Endothelial cell of umbilical vein (primary cell): Measurements from ENCODE around the gene EFCAB10. TPM values are rescaled to one million over a fixed set of nuclear protein-coding genes. Genes with fewer than 3 reads are reported as not detected.

ENCODE experiments used
- BruUV-seq: library from RNA; stranded (reverse); fragments of 400-500 nt; replicated peaks from 2 replicates; lab custom pipeline; 2021; lab: Mats Ljungman, UMichigan
- CTCF ChIA-PET: fragments of 300-600, 350-600 bp; sonication (Branson Sonifier 250); formaldehyde crosslinking; loops from one replicate; lab custom pipeline; 2021; ENCODE audit warnings: antibody characterized with exemption, inconsistent platforms; lab: Charles Lee
- POLR2A ChIA-PET: fragments of 300-600, 350-600 bp; sonication (Branson Sonifier 250); formaldehyde crosslinking; loops from one replicate; lab custom pipeline; 2021; ENCODE audit warnings: antibody characterized with exemption, inconsistent platforms; lab: Charles Lee
- DNase-seq: peaks from one replicate; pipeline ENCODE4 v3.0.0-alpha.2; 2011; ENCODE audit warnings: low read depth, low spot score
- FAIRE-seq: peaks from 2 replicates; lab custom pipeline; 2011; peaks lifted over from hg19 to GRCh38; lab: Jason Lieb, UNC
- H2AFZ ChIP-seq: 2 replicates; pipeline ENCODE4 v1.6.0; 2012; ENCODE audit warnings: low read depth, low read length, control low read depth, inconsistent platforms
- H3K27ac ChIP-seq: 2 replicates; pipeline ENCODE4 v1.5.1; 2011; ENCODE audit warnings: low read depth, mild to moderate bottlenecking, control low read depth, low read length, moderate library complexity; ENCODE audit not compliant: insufficient read depth
- H3K27me3 ChIP-seq, 2 experiments: 2 replicates each; pipeline versions ENCODE4 v1.6.0 to v1.6.1; 2011; ENCODE audit warnings: low read length in 2 of 2, mixed read lengths in 1 of 2; ENCODE audit not compliant: control insufficient read depth in 2 of 2, insufficient read depth in 2 of 2
- H3K36me3 ChIP-seq, 2 experiments: 2 replicates in 1 of 2; 3 replicates in 1 of 2; pipeline ENCODE4 v1.5.1; 2011; ENCODE audit warnings: low read length in 2 of 2, mild to moderate bottlenecking in 1 of 2, moderate library complexity in 1 of 2; ENCODE audit not compliant: control insufficient read depth in 2 of 2, insufficient read depth in 2 of 2; ENCODE audit errors: extremely low read depth in 1 of 2
- H3K4me1 ChIP-seq: 3 replicates; pipeline ENCODE4 v1.5.1; 2011; ENCODE audit warnings: mild to moderate bottlenecking, low read length; ENCODE audit not compliant: control insufficient read depth, insufficient read depth; ENCODE audit errors: extremely low read depth
- H3K4me2 ChIP-seq: 2 replicates; pipeline ENCODE4 v1.6.1; 2011; ENCODE audit warnings: low read length, control low read depth, mixed read lengths; ENCODE audit not compliant: insufficient read depth
- H3K4me3 ChIP-seq, 3 experiments: fragments of 200-600 bp in 1 of 3; sonication (generic), shearing (Covaris generic) in 1 of 3; replicated peaks in 1 of 3; 2 replicates each; pipeline ENCODE4 v1.5.1; 2011 to 2016; ENCODE audit warnings: control low read depth in 3 of 3, low read length in 3 of 3, mild to moderate bottlenecking in 2 of 3, inconsistent platforms in 1 of 3, low read depth in 1 of 3, moderate library complexity in 1 of 3; ENCODE audit not compliant: insufficient read depth in 1 of 3
- H3K79me2 ChIP-seq: 2 replicates; pipeline ENCODE4 v1.6.0; 2012; ENCODE audit warnings: low read length, inconsistent platforms; ENCODE audit not compliant: control insufficient read depth, insufficient read depth
- H3K9ac ChIP-seq: replicated peaks from 2 replicates; pipeline ENCODE3; 2011; ENCODE audit warnings: low read length, control low read depth; ENCODE audit not compliant: insufficient read depth; ENCODE audit errors: extremely low read depth
- H3K9me1 ChIP-seq: replicated peaks from 3 replicates; pipeline ENCODE4 v1.6.0; 2011; ENCODE audit warnings: mild to moderate bottlenecking, low read length; ENCODE audit not compliant: control insufficient read depth, insufficient read depth; ENCODE audit errors: extremely low read depth
- H3K9me3 ChIP-seq: replicated peaks from 2 replicates; pipeline ENCODE4 v1.5.1; 2012; ENCODE audit warnings: low read length, inconsistent platforms; ENCODE audit not compliant: control insufficient read depth, insufficient read depth
- H4K20me1 ChIP-seq: replicated peaks from 2 replicates; pipeline ENCODE3; 2011; ENCODE audit warnings: mild to moderate bottlenecking, low read length; ENCODE audit not compliant: control insufficient read depth, insufficient read depth; ENCODE audit errors: extremely low read depth
- CTCF ChIP-seq, 2 donors: IDR thresholded peaks; 1 replicate in 1 of 2; 2 replicates in 1 of 2; pipeline ENCODE4 v1.5.1; 2011; ENCODE audit warnings: low read length in 2 of 2, mild to moderate bottlenecking in 2 of 2, moderate library complexity in 2 of 2, control low read depth in 1 of 2, inconsistent platforms in 1 of 2, low read depth in 1 of 2; ENCODE audit not compliant: insufficient read depth in 1 of 2; ENCODE audit errors: extremely low read depth in 1 of 2
- EZH2 ChIP-seq: IDR thresholded peaks from 2 replicates; pipeline ENCODE4 v1.6.1; 2012; ENCODE audit warnings: borderline replicate concordance, low read depth, mild to moderate bottlenecking, moderate library complexity, low read length, inconsistent platforms; ENCODE audit not compliant: severe bottlenecking
- FOS ChIP-seq: IDR thresholded peaks from 2 replicates; pipeline ENCODE4 v1.6.1; 2011; ENCODE audit warnings: mild to moderate bottlenecking, low read length, moderate library complexity, borderline replicate concordance; ENCODE audit not compliant: insufficient read depth
- GATA2 ChIP-seq: IDR thresholded peaks from 2 replicates; pipeline ENCODE4 v1.7.0; 2011; ENCODE audit warnings: low read depth, mild to moderate bottlenecking, moderate library complexity, mixed read lengths, low read length; ENCODE audit not compliant: insufficient read length, insufficient read depth
- JUN ChIP-seq: IDR thresholded peaks from 2 replicates; pipeline ENCODE4 v1.6.1; 2011; ENCODE audit warnings: borderline replicate concordance, low read depth; ENCODE audit not compliant: insufficient read length, insufficient read depth
- MAX ChIP-seq: IDR thresholded peaks from 2 replicates; pipeline ENCODE4 v1.6.1; 2011; ENCODE audit not compliant: insufficient read depth, insufficient read length
- MYC ChIP-seq: IDR thresholded peaks from one replicate; pipeline ENCODE4 v1.6.1; 2011; ENCODE audit warnings: mild to moderate bottlenecking, low read depth, low read length
- POLR2A ChIP-seq: IDR thresholded peaks from 2 replicates; pipeline ENCODE4 v1.6.1; 2012; ENCODE audit warnings: low read depth, mild to moderate bottlenecking, control low read depth, low read length
- POLR2AphosphoS5 ChIP-seq: IDR thresholded peaks from 2 replicates; pipeline ENCODE4 v1.6.1; 2012; ENCODE audit warnings: low read depth, mild to moderate bottlenecking, control low read depth, low read length, moderate library complexity; ENCODE audit not compliant: insufficient read depth
- dilution Hi-C: fragments of 300-500 bp; cut with MboI; formaldehyde crosslinking; loops from one replicate; pipeline ENCODE4 v1.15.0; 2019; ENCODE audit warnings: low sequenced_read_pairs; ENCODE audit not compliant: extremely low pct_ligation_motif_present
- intact Hi-C: fragments of 100-400 bp; cut with micrococcal nuclease; formaldehyde crosslinking; loops from one replicate; pipeline ENCODE4 v1.10.0; 2022
- polyA plus RNA-seq, 4 experiments: library from polyadenylated mRNA; depleted of rRNA in 3 of 4; stranded (reverse) in 3 of 4; unstranded in 1 of 4; fragments of >200 nt; gene quantifications; 2 replicates each; pipeline versions ENCODE4 v1.2.1 to v1.2.3, GENCODE V29; 2011 to 2012; ENCODE audit warnings: missing spikeins in 1 of 4
- total RNA-seq: library from RNA; stranded (reverse); gene quantifications from 2 replicates; pipeline ENCODE4 v1.2.3, GENCODE V29; 2021

Gene EFCAB10
- total and polyA plus RNA-seq, 2 donors (not counting 3 experiments of a cell fraction or from before 2014, with no cell fraction given), result not detected

- intact Hi-C loops (no loop called here), dilution Hi-C loops (no loop called here)
- H3K36me3 ChIP-seq, result peaks cover 0 to 6% of the 10 kb centered on the region in 2 experiments
- ChIA-PET CTCF (no interaction called here), POLR2A (no interaction called here)
- no peak overlapping the region for H3K4me3 ChIP-seq
- TF ChIP-seq POLR2A (no peak), CTCF (IDR thresholded peaks at IDR 0.05; ENCODE audit: extremely low read depth in 1 of 2, insufficient read depth in 1 of 2, low read depth in 1 of 2, low read length in 2 of 2) (no peak), MYC (no peak), POLR2AphosphoS5 (no peak), JUN (no peak), GATA2 (no peak), FOS (no peak), MAX (no peak), EZH2 (no peak)
- FAIRE-seq (no peak), DNase-seq (no peak)
- BruUV-seq, result no TSS peak
- no peak overlapping the region for H3K4me2 ChIP-seq
- no peaks in the 10 kb centered on the region for H3K4me1 ChIP-seq
- H3K9me1 ChIP-seq, result no peaks in the 10 kb centered on the region
- H3K27me3 ChIP-seq, result no peaks in the 10 kb centered on the region
- no peak overlapping the region for H2AFZ ChIP-seq
- H3K9me3 ChIP-seq, result no peaks in the 10 kb centered on the region
- H3K9ac ChIP-seq, result no peak overlapping the region
- H4K20me1 ChIP-seq, result no peaks in the 10 kb centered on the region
- H3K27ac ChIP-seq, result no peak overlapping the region
- no peaks in the 10 kb centered on the region for H3K79me2 ChIP-seq
These were observed 30.8 kb upstream of the EFCAB10 start for GRCh38 chr7:105611856-105612775.
